Neural progenitor cell (in vitro differentiated cells): ENCODE results near the gene ARHGEF4.

ENCODE experiments used
- EZH2phosphoT487 ChIP-seq: fragments of 200-600 bp; sonication (generic); IDR thresholded peaks from 2 replicates; pipeline ENCODE4 v1.6.1; 2017; ENCODE audit warnings: antibody characterized with exemption
- TF ChIP-seq, protein P1 (sequence below): fragments of 200-600 bp; sonication (generic); IDR thresholded peaks from 2 replicates; pipeline ENCODE4 v1.5.1; 2017; ENCODE audit warnings: antibody characterized with exemption, mild to moderate bottlenecking

DNA sequence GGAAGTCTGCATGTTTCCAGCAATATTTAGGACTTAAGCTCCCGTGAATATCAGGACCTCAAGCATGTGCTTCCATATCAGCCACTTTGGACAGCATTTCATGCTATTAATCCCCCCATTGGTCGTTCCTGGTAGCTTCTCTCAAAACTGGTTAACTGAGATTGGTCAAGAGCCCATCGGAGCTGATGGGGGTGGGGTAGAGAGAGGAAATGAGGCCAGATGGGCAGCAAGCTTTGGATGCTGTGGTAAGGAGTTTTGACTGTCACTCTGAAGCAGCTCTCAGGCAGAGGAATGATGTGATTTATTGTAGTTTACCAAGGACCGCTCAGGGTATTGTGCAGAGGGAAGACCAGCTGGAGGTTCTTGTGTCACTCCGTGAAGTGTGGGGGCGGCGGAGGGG, 174.8 kb downstream of the ARHGEF4 start:
- TF ChIP-seq, protein P1, sequence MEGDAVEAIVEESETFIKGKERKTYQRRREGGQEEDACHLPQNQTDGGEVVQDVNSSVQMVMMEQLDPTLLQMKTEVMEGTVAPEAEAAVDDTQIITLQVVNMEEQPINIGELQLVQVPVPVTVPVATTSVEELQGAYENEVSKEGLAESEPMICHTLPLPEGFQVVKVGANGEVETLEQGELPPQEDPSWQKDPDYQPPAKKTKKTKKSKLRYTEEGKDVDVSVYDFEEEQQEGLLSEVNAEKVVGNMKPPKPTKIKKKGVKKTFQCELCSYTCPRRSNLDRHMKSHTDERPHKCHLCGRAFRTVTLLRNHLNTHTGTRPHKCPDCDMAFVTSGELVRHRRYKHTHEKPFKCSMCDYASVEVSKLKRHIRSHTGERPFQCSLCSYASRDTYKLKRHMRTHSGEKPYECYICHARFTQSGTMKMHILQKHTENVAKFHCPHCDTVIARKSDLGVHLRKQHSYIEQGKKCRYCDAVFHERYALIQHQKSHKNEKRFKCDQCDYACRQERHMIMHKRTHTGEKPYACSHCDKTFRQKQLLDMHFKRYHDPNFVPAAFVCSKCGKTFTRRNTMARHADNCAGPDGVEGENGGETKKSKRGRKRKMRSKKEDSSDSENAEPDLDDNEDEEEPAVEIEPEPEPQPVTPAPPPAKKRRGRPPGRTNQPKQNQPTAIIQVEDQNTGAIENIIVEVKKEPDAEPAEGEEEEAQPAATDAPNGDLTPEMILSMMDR: no peak
- TF ChIP-seq EZH2phosphoT487: no peak
